Heart right ventricle (tissue), 16 donors: Measurements from ENCODE around the gene KIF5A. TPM values are rescaled to one million over a fixed set of nuclear protein-coding genes. Genes with fewer than 3 reads are reported as not detected.

Experiments
- ATAC-seq, 8 donors: fragments of 200-7000 bp; cut with Tn5 transposase; one replicate each; pipeline ENCODE4 v1.9.1; 2020; ENCODE audit warnings: mild to moderate bottlenecking in 8 of 8, moderate library complexity in 8 of 8, moderate number of reproducible peaks in 1 of 8
- DNase-seq, 2 donors: peaks; one replicate each; pipeline ENCODE4 v3.0.0-alpha.2; 2020
- H3K27ac ChIP-seq, 10 donors: fragments of 200-600 bp; sonication (generic) in 2 of 10; one replicate each; pipeline versions ENCODE4 v1.5.0 to v1.8.0; 2020 to 2022; ENCODE audit warnings: mild to moderate bottlenecking in 3 of 10
- H3K27me3 ChIP-seq, 7 donors: fragments of 200-600 bp; one replicate each; pipeline ENCODE4 v1.8.0; 2021 to 2022; ENCODE audit warnings: mild to moderate bottlenecking in 2 of 7
- H3K36me3 ChIP-seq, 9 donors: fragments of 200-600 bp; sonication (generic) in 1 of 9; one replicate each; pipeline versions ENCODE4 v1.5.0 to v1.8.0; 2020 to 2022; ENCODE audit warnings: mild to moderate bottlenecking in 2 of 9
- H3K4me1 ChIP-seq, 9 donors: fragments of 200-600 bp; sonication (generic) in 1 of 9; one replicate each; pipeline versions ENCODE4 v1.5.0 to v1.8.0; 2020 to 2022; ENCODE audit warnings: mild to moderate bottlenecking in 4 of 9
- H3K4me3 ChIP-seq, 10 donors: fragments of 200-600 bp; sonication (generic) in 2 of 10; one replicate each; pipeline versions ENCODE4 v1.5.0 to v1.8.0; 2020 to 2022; ENCODE audit warnings: mild to moderate bottlenecking in 7 of 10, moderate library complexity in 2 of 10
- H3K9me3 ChIP-seq, 11 donors: fragments of 200-600 bp in 10 of 11; sonication (generic) in 2 of 11; one replicate each; pipeline versions ENCODE4 v1.5.0 to v1.8.0; 2013 to 2022; ENCODE audit warnings: mild to moderate bottlenecking in 2 of 11, control low read depth in 1 of 11, moderate library complexity in 1 of 11
- CTCF ChIP-seq, 9 donors: fragments of 200-600 bp; sonication (generic) in 2 of 9; IDR thresholded peaks; one replicate each; pipeline versions ENCODE4 v1.5.0 to v1.8.0; 2021 to 2022; ENCODE audit warnings: antibody characterized with exemption in 9 of 9, mild to moderate bottlenecking in 5 of 9, moderate library complexity in 1 of 9
- WGBS, 2 donors: extraction: QIAGEN DNeasy Blood & Tissue Kit; methylation state at CpG; one replicate each; pipeline ENCODE4 v1.1.7; 2013; ENCODE audit warnings: inconsistent platforms in 1 of 2; 5-methylcytosine and 5-hydroxymethylcytosine counted together
- intact Hi-C, 10 donors: fragments of 100-400 bp; cut with DNase I; formaldehyde crosslinking; loops; one replicate each; pipeline versions ENCODE4 v1.11.1 to v1.14.2; 2022
- polyA plus RNA-seq, 2 donors: library from polyadenylated mRNA; stranded (reverse); fragments of 200-250 nt; gene quantifications; one replicate each; pipeline ENCODE4 v1.2.3, GENCODE V29; 2013
- total RNA-seq, 10 donors: library from RNA; stranded (reverse); fragmentation: NEBNext Ultra II Directional in 3 of 10; extraction: Animal tissue kit (Norgen Biotek cat#: 25700) in 3 of 10; gene quantifications; one replicate each; pipeline versions ENCODE4 v1.2.1 to v1.2.4, GENCODE V29; 2021 to 2023
- donor health status: Arrhythmogenic right ventricular cardiomyopathy.
- donor health status: ischemic (EF 13 %, LVEDD 7.1; RV severe dilation, severe dysfunction).
- donor health status: healthy with polysubstance abuse.
- donor health status: DM: no; HTN: yes; CAD: no.
- donor health status: DM: no; HTN: no; CAD: no.
- donor health status: ischemic (EF 25% LVEDD 6.9; RV normal size, moderate dysfunction).
- donor health status: ischemic (EF 25% LVEDD 5.7; RV mildly dilated, moderate dysfunction).
- donor health status: healthy.
- donor health status: DM: yes; HTN: yes; CAD: no.
- donor health status: Ischemic cardiomyopathy.
- donor health status: ischemic (EF 35%, LVEDD 5.7; RV mildly dilated, moderate dysfunction).
- donor health status: nonischemic (EF 11% LVEDD 7.7; RV severe dilation, severe dysfunction).
- donor health status: DM: yes; HTN: yes; CAD: no.
- donor health status: PGD.
- donor health status: ischemic (EF 29% LVEDD 5.4; RV normal size, mild dysfunction).
- donor health status: nonischemic (EF 23%, LVEDD 6.1; RV moderate dilation, normal function).

Gene KIF5A
- total and polyA plus RNA-seq, 12 donors: 0.05 to 0.29 (median 0.07) TPM; not detected in 5

DNA sequence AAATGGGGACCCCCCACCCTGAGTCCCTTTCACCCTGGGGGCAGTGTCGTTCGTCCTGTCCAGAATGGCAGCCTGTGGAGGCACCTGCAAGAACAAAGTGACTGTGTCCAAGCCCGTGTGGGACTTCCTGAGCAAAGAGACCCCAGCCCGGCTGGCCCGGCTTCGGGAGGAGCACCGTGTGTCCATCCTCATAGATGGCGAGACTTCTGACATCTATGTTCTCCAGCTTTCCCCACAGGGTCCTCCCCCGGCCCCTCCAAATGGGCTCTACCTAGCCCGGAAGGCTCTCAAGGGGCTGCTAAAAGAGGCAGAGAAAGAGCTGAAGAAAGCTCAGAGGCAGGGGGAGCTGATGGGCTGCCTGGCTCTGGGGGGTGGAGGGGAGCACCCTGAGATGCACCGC, 57.0 kb downstream of the KIF5A start:
- H3K27me3 ChIP-seq: peaks cover 0 to 43% (median 0%) of the 10 kb centered on the region in 7 donors
- no peak for DNase-seq
- H3K4me3 ChIP-seq: peak overlapping the region in 2 of 10 donors; percentile 9 to 67
- peaks cover 0 to 76% (median 44%) of the 10 kb centered on the region in 9 donors for H3K4me1 ChIP-seq
- 88 to 92% methylated on average over 11 of the region's 11 CpGs for WGBS, 2 donors
- H3K9me3 ChIP-seq: no peaks in the 10 kb centered on the region
- TF ChIP-seq CTCF (IDR thresholded peaks at IDR 0.05): no peak
- H3K36me3 ChIP-seq: peaks cover 0 to 36% (median 7%) of the 10 kb centered on the region in 9 donors
- no peak for ATAC-seq
- intact Hi-C loops: no loop called here
- H3K27ac ChIP-seq: peak overlapping the region in 4 of 10 donors; percentile 23 to 43 (median 30)

GRCh38 chr12:57607958-57608663, 58.3 kb downstream of the KIF5A start:
- intact Hi-C loops: no loop called here
- no peaks in the 10 kb centered on the region for H3K9me3 ChIP-seq
- DNase-seq: no peak
- H3K36me3 ChIP-seq: peaks cover 0 to 26% (median 0%) of the 10 kb centered on the region in 9 donors
- no peak for ATAC-seq
- peaks cover 0 to 56% (median 0%) of the 10 kb centered on the region in 7 donors for H3K27me3 ChIP-seq
- peaks cover 0 to 86% (median 50%) of the 10 kb centered on the region in 9 donors for H3K4me1 ChIP-seq
- WGBS, 2 donors: 83 to 86% methylated on average over 12 of the region's 12 CpGs
- TF ChIP-seq CTCF (IDR thresholded peaks at IDR 0.05): no peak
- H3K27ac ChIP-seq: peak overlapping the region in 7 of 10 donors; percentile 1 to 92 (median 83)
- H3K4me3 ChIP-seq: no peak overlapping the region

DNA sequence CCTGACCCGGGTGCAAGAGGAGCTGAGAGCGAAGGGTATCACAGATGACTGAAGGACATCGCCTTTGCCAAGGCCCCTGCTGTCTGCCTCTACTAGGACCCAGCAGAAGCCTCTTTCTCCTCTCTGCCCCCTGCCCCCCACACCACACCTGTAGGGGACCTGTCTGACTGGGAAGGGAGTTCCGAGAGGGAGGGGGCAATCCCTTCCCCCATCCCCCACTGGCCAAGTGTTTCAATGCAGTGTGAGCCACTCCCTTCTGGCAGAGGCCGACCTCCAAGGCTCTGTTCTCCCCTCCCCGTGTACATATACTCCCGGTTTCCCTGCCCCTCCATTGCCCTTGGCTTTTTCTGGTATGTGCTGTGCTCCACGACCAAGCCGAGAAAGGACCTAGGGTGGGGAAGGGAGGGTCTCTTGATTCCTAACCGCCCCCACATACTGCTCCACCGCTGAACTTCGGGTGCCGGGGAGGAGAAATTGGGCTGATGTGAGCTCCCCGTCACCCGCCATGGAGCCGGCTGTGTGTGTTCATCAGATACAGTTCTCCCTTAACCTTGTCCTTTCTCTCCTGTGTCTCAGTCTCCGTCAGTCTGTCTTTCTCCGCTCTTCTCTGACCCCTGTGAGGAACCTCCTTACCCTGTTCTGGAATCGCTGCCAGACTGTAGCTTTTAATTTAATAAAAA, 59.4 kb downstream of the KIF5A start:
- WGBS, 2 donors: 62 to 64% methylated on average over 19 of the region's 19 CpGs
- Histone ChIP-seq H3K4me1 (peaks cover 0 to 85% (median 44%) of the 10 kb centered on the region in 9 donors), H3K4me3 (peak overlapping the region in 6 of 10 donors; percentile 63 to 80 (median 74))

More for the DNA sequence above, 59.4 kb downstream of the KIF5A start:
- TF ChIP-seq CTCF (IDR thresholded peaks at IDR 0.05): no peak
- ATAC-seq: no peak
- peaks cover 0 to 64% (median 0%) of the 10 kb centered on the region in 7 donors for H3K27me3 ChIP-seq
- DNase-seq: no peak
- H3K36me3 ChIP-seq: peaks cover 0 to 28% (median 0%) of the 10 kb centered on the region in 9 donors
- H3K27ac ChIP-seq: peak overlapping the region in 9 of 10 donors; percentile 48 to 92 (median 85)
- intact Hi-C loops: no loop called here
- H3K9me3 ChIP-seq: no peaks in the 10 kb centered on the region
